Tibial nerve (tissue), 4 donors: ENCODE results near the gene CCDC169.

ENCODE experiments used
- CTCF ChIP-seq, 5 experiments: fragments of 200-600 bp in 3 of 5; fragments of 450-650 bp in 2 of 5; sonication (generic) in 3 of 5; IDR thresholded peaks; one replicate each; pipeline ENCODE4 v1.5.1; 2016 to 2019; ENCODE audit warnings: antibody characterized with exemption in 5 of 5, mild to moderate bottlenecking in 3 of 5, moderate library complexity in 2 of 5
- EP300 ChIP-seq, 2 donors: sonication (generic); formaldehyde crosslinking; IDR thresholded peaks; one replicate each; pipeline ENCODE4 v1.6.1; 2017; ENCODE audit warnings: antibody characterized with exemption in 2 of 2, mild to moderate bottlenecking in 1 of 2

DNA sequence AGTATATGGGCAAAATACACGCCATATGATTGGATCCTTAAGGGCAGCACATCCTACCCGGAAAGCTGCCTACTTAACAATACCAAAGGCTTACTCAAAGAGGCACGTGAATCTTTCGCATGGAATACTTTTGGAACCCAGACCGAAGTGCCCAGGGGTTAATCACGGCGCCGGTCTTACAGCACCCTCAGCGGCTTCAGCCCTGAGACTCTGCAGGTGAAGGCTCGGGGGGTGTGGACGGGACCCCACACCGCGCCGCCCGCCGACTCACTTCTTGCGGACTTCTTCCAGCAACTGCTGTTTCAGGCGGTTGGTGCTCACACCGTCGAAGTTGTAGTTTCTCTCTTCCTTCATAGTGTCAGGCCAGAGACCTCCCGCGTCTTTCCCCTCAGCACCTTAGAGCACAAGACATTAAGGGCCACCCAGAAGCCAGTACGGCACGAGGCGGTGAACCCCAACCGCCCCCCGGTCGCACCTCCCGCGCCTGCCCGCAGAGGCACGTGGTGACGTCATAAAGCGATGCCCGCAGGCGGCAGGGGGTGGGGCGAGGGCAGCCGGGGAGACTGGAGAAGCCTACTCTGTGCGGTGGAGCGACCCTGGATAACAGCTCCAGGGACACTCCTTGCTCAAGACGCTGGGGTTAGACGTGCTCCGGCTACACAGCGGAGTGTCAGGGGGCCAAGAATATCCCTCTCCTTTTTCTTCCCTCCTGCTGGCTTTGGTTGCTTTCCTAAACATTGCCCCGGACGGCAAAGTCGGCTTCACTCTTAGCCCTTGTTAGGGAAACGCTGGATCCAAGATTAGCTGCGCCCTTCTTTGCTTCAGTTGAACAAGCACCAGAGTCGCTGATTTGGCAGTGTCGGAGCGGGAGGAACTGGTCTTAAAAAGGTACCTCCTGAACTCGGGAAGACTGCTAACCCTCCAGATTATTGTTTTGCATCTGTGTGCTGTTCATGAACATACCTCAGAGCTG lies at the start of gene CCDC169:
- peak in 1 of 5 experiments; percentile 8 for TF ChIP-seq CTCF (IDR thresholded peaks at IDR 0.05)
- TF ChIP-seq EP300 (IDR thresholded peaks at IDR 0.05), result peak in 1 of 2 donors; percentile 77
